Glutamatergic neuron (in vitro differentiated cells): Measurements from ENCODE around the gene KRTAP10-7. TPM values are rescaled to one million over a fixed set of nuclear protein-coding genes. Genes with fewer than 3 reads are reported as not detected.

Experiments used
- DNase-seq: peaks from one replicate; pipeline ENCODE4 v3.0.0; 2022
- H3K27ac Mint-ChIP-seq: one replicate; pipeline ENCODE4 v1.8.0; 2020; ENCODE audit warnings: mild to moderate bottlenecking, mixed read lengths, inconsistent platforms; ENCODE audit not compliant: unreplicated experiment
- H3K27me3 Mint-ChIP-seq: one replicate; pipeline ENCODE4 v1.8.0; 2020; ENCODE audit warnings: mild to moderate bottlenecking, moderate library complexity, mixed read lengths, inconsistent platforms; ENCODE audit not compliant: unreplicated experiment
- H3K36me3 Mint-ChIP-seq: one replicate; pipeline ENCODE4 v1.8.0; 2020; ENCODE audit warnings: mild to moderate bottlenecking, mixed read lengths, inconsistent platforms; ENCODE audit not compliant: unreplicated experiment
- H3K4me1 Mint-ChIP-seq: one replicate; pipeline ENCODE4 v1.8.0; 2020; ENCODE audit warnings: mild to moderate bottlenecking, low read depth, mixed read lengths, inconsistent platforms; ENCODE audit not compliant: unreplicated experiment
- H3K4me3 Mint-ChIP-seq: one replicate; pipeline ENCODE4 v1.8.0; 2020; ENCODE audit warnings: mild to moderate bottlenecking, mixed read lengths, inconsistent platforms; ENCODE audit not compliant: unreplicated experiment
- H3K9me3 Mint-ChIP-seq: one replicate; pipeline ENCODE4 v1.8.0; 2020; ENCODE audit warnings: mild to moderate bottlenecking, moderate library complexity, mixed read lengths, inconsistent platforms; ENCODE audit not compliant: unreplicated experiment
- total RNA-seq: library from RNA; stranded (reverse); fragmentation: NEBNext Ultra II Directional; extraction: Animal tissue kit (Norgen Biotek cat#: 25700); gene quantifications from one replicate; pipeline ENCODE4 v1.2.1, GENCODE V29; 2021; ENCODE audit not compliant: unreplicated experiment
- TF ChIP-seq, protein P1 (sequence below): fragments of 200-600 bp; sonication (generic); IDR thresholded peaks from one replicate; pipeline ENCODE4 v1.5.0; 2021; ENCODE audit not compliant: partially characterized antibody, unreplicated experiment

Gene KRTAP10-7
- total RNA-seq, 1 donor from 2014 or later: not detected

DNA sequence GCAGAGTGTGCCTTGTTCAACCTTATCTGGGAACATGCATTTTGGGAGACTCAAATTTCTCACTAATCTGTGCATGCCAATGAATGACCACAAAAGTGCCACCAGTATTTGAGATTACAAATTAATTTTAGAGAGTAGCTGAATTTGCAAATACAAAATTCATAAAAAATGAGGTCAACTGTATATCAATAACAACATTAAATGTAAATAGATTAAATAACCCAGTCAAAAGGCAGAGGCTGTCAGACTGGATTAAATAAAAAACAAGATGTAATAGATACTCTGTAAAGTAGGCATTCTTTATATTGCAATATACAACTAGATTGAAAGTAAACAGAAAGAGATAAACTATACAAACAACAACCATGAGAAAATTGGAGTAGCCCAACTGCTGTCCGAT, 36.3 kb upstream of the KRTAP10-7 start:
- DNase-seq: no peak
- TF ChIP-seq, protein P1, sequence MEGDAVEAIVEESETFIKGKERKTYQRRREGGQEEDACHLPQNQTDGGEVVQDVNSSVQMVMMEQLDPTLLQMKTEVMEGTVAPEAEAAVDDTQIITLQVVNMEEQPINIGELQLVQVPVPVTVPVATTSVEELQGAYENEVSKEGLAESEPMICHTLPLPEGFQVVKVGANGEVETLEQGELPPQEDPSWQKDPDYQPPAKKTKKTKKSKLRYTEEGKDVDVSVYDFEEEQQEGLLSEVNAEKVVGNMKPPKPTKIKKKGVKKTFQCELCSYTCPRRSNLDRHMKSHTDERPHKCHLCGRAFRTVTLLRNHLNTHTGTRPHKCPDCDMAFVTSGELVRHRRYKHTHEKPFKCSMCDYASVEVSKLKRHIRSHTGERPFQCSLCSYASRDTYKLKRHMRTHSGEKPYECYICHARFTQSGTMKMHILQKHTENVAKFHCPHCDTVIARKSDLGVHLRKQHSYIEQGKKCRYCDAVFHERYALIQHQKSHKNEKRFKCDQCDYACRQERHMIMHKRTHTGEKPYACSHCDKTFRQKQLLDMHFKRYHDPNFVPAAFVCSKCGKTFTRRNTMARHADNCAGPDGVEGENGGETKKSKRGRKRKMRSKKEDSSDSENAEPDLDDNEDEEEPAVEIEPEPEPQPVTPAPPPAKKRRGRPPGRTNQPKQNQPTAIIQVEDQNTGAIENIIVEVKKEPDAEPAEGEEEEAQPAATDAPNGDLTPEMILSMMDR: no peak
- peaks cover 5% of the 10 kb centered on the region for H3K36me3 Mint-ChIP-seq
- H3K27me3 Mint-ChIP-seq: peaks cover 4% of the 10 kb centered on the region
- no peak overlapping the region for H3K4me3 Mint-ChIP-seq
- H3K4me1 Mint-ChIP-seq: no peaks in the 10 kb centered on the region
- peaks cover 2% of the 10 kb centered on the region for H3K9me3 Mint-ChIP-seq
- H3K27ac Mint-ChIP-seq: no peak overlapping the region

DNA sequence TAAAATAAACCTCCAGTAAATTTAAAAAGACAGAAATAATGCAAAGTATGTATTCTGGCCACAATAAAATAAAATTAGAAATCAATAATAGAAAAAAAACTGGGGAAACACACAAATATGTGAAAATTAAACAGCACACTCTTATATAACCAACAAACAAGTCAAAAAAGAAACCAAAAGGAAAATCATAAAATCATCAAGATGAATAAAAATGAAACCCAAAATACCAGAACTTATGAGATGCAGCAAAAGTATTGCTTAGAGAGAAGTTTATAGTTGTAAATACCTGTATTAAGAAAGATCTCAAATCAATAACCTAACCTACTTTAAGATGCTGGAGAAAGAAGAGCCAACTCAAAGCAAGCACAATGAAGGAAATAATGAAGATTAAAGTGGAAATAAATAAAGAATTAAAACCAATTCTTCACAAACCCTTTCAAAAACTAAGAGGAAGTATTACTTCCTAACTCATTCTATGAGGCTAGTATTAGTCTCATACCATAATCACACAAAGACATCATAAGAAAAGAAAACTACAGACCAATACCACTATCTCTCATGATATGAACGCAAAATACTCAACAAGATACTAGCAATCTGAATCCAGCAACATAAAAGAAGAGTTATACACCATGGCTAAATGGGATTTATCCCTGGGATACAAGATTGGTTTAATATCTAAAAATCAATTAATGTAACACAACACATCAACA, 35.4 kb upstream of the KRTAP10-7 start:
- peaks cover under 1% of the 10 kb centered on the region for H3K9me3 Mint-ChIP-seq
- TF ChIP-seq, protein P1: no peak
- H3K27me3 Mint-ChIP-seq: peaks cover 3% of the 10 kb centered on the region
- no peak overlapping the region for H3K27ac Mint-ChIP-seq
- no peak for DNase-seq
- no peaks in the 10 kb centered on the region for H3K4me1 Mint-ChIP-seq
- no peak overlapping the region for H3K4me3 Mint-ChIP-seq
- H3K36me3 Mint-ChIP-seq: peaks cover under 1% of the 10 kb centered on the region

DNA sequence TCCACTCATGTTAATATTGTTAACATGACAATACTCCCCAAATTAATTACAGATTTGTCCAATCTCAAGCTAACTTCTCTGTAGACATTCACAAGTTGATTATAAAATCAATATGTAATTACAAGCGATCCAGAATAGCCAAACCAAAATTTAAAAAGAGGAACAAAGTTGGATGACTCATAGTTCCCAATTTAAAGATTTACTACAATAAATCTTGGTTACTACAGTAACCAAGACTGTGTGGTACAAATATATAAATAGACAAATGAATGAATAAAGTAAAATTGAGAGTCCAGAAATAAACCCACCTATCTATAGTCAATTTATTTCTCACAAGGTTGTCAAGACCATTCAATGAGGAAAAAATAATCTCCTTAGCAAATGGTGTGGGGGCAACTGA, 34.0 kb upstream of the KRTAP10-7 start:
- Mint-ChIP-seq H3K4me1 (no peaks in the 10 kb centered on the region), H3K27me3 (peaks cover 3% of the 10 kb centered on the region), H3K36me3 (peaks cover 2% of the 10 kb centered on the region), H3K27ac (no peak overlapping the region), H3K9me3 (peaks cover 6% of the 10 kb centered on the region), H3K4me3 (no peak overlapping the region)
- DNase-seq: no peak
- TF ChIP-seq, protein P1: no peak

DNA sequence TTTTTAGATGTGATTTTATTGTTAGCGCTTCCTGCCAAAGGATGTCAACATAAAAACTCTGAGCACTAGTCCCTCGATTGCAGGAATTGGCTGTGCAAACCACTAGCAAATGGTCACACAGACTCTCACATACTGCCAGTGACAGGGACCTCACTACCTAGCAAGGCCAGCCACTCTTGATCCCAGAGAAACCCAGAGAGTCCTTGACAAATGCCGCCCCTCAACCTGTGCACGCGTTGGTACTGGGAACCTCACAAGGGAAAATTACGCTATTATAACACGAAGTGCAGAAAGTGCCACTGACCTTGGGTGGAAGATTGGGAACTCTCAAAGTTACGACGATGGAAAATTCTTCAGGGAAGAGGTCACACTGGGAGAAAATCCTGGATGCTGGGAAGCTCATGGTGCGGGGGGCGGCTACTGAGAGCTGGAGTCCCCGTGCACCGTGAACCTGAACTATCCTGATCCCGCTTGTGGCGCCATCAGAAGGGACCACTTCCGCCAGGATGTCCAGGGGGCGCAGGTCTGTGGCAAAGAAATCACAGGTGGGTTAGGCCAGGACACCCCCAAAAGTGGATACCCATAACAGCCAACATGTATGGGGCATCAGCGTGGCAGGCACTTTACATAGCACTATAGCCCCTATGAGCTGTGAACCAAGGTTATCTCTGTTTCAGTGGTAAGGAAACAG, 32.8 kb upstream of the KRTAP10-7 start:
- H3K4me1 Mint-ChIP-seq: no peaks in the 10 kb centered on the region
- peaks cover 12% of the 10 kb centered on the region for H3K36me3 Mint-ChIP-seq
- H3K9me3 Mint-ChIP-seq: peaks cover 12% of the 10 kb centered on the region
- no peak overlapping the region for H3K4me3 Mint-ChIP-seq
- no peak overlapping the region for H3K27ac Mint-ChIP-seq
- peaks cover 7% of the 10 kb centered on the region for H3K27me3 Mint-ChIP-seq
- TF ChIP-seq, protein P1: no peak
- DNase-seq: no peak

DNA sequence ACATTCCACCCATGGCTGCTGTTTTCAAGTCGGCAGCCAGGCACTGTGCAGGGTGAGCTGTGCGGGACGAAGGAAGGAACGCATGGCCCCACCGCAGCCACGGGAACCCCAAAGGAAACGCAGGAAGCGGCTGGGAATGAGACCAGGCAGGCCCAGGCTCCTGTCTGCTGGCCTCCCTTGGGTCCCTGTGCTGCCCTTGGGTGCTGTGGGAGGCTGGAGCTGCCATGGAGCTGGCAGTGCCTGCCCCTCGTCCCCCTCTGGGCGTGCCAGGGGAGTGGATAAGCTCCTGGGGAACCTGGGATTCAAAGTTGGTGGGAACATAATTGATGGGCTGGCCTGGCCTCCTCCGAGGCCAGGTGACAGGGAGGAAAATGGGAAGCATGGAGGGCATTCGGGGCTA, 32.1 kb upstream of the KRTAP10-7 start:
- H3K4me3 Mint-ChIP-seq: no peak overlapping the region
- peaks cover 17% of the 10 kb centered on the region for H3K36me3 Mint-ChIP-seq
- peaks cover 17% of the 10 kb centered on the region for H3K9me3 Mint-ChIP-seq
- TF ChIP-seq, protein P1: no peak
- peaks cover 7% of the 10 kb centered on the region for H3K27me3 Mint-ChIP-seq
- H3K4me1 Mint-ChIP-seq: no peaks in the 10 kb centered on the region
- no peak for DNase-seq
- H3K27ac Mint-ChIP-seq: no peak overlapping the region
